Sigmoid colon (tissue), 4 donors: Measurements from ENCODE around the gene RILPL2.

Experiments
- EP300 ChIP-seq, 4 donors: sonication (generic); formaldehyde crosslinking; IDR thresholded peaks; one replicate each; pipeline ENCODE4 v1.6.1; 2017; ENCODE audit warnings: antibody characterized with exemption in 4 of 4
- POLR2AphosphoS5 ChIP-seq, 4 donors: sonication (generic); formaldehyde crosslinking; IDR thresholded peaks; one replicate each; pipeline ENCODE4 v1.6.1; 2017; ENCODE audit warnings: antibody characterized with exemption in 4 of 4
- TF ChIP-seq, protein P1 (sequence below), 4 experiments: fragments of 450-650 bp in 3 of 4; fragments of 200-600 bp in 1 of 4; IDR thresholded peaks; one replicate each; pipeline ENCODE4 v1.5.1; 2016 to 2019; ENCODE audit warnings: antibody characterized with exemption in 4 of 4, mild to moderate bottlenecking in 3 of 4, moderate library complexity in 2 of 4

DNA sequence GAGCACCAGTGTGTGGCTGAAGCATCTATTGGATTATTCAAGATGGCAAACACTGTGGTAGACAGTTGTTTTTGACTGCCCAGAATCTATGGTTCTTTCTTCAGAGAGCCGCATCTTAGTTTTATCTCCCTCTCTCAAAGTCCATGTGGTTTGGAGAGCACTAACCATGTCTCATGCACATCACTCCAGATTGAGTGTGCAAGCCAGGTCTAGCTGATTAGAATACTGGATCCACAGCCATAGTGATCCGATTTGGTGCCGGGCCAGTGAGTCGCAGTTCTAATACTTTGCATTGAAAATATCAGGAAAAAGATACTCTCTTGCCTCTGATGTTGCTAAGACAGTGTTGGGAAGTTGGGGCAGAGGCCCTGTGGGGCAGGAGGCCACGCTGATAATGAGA lies 67.3 kb downstream of the RILPL2 start:
- TF ChIP-seq, protein P1, sequence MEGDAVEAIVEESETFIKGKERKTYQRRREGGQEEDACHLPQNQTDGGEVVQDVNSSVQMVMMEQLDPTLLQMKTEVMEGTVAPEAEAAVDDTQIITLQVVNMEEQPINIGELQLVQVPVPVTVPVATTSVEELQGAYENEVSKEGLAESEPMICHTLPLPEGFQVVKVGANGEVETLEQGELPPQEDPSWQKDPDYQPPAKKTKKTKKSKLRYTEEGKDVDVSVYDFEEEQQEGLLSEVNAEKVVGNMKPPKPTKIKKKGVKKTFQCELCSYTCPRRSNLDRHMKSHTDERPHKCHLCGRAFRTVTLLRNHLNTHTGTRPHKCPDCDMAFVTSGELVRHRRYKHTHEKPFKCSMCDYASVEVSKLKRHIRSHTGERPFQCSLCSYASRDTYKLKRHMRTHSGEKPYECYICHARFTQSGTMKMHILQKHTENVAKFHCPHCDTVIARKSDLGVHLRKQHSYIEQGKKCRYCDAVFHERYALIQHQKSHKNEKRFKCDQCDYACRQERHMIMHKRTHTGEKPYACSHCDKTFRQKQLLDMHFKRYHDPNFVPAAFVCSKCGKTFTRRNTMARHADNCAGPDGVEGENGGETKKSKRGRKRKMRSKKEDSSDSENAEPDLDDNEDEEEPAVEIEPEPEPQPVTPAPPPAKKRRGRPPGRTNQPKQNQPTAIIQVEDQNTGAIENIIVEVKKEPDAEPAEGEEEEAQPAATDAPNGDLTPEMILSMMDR (IDR thresholded peaks at IDR 0.05) = no peak
- TF ChIP-seq EP300 (IDR thresholded peaks at IDR 0.05) (no peak), POLR2AphosphoS5 (IDR thresholded peaks at IDR 0.05) (no peak)
